Measurements from ENCODE around the gene CXCL17. TPM values are rescaled to one million over a fixed set of nuclear protein-coding genes. Genes with fewer than 3 reads are reported as not detected.
A peak's percentile ranks its signal among the peaks of the same experiment; 100 is the strongest.
"Not testable (repeated sequence)": the region's sequence is repeated elsewhere in the genome, so short reads cannot be mapped to it uniquely, and the experiment has no call there.

Gene CXCL17
- total RNA-seq, 2 donors from 2014 or later, result 6.3 to 19.2 TPM

GRCh38 chr19:42455621-42456081 is 12.9 kb upstream of the CXCL17 start:
- no peak overlapping the region for H3K4me3 ChIP-seq
- WGBS, 2 donors, result 50 to 83% methylated on average over 1 of the region's 1 CpG
- ATAC-seq (no peak), DNase-seq (no peak)
- TF ChIP-seq CTCF (IDR thresholded peaks at IDR 0.05), result no peak
- TF ChIP-seq POLR2A (IDR thresholded peaks at IDR 0.05), result no peak
- no peaks in the 10 kb centered on the region for H3K36me3 ChIP-seq (replicated peaks in 1 of 2; ENCODE audit: insufficient read depth in 1 of 2, low read depth in 2 of 2)
- H3K9me3 ChIP-seq, result no peaks in the 10 kb centered on the region
- H3K27ac ChIP-seq, result no peak overlapping the region
- intact Hi-C loops (cut with DNase I), result no loop called here
- H3K27me3 ChIP-seq, result no peaks in the 10 kb centered on the region
- H3K4me1 ChIP-seq, result peaks cover 2% of the 10 kb centered on the region

GRCh38 chr19:42455086-42455485 is 12.3 kb upstream of the CXCL17 start:
- no peak overlapping the region for H3K4me3 ChIP-seq
- ATAC-seq, result no peak
- TF ChIP-seq CTCF (IDR thresholded peaks at IDR 0.05) (no peak), POLR2A (IDR thresholded peaks at IDR 0.05) (no peak)
- 60% methylated on average over 2 of the region's 2 CpGs for WGBS, 2 donors
- no peaks in the 10 kb centered on the region for H3K36me3 ChIP-seq (replicated peaks in 1 of 2; ENCODE audit: insufficient read depth in 1 of 2, low read depth in 2 of 2)
- H3K27me3 ChIP-seq, result no peaks in the 10 kb centered on the region
- no peak overlapping the region for H3K27ac ChIP-seq
- DNase-seq, result no peak
- intact Hi-C loops (cut with DNase I), result no loop called here
- H3K9me3 ChIP-seq, result no peaks in the 10 kb centered on the region
- peaks cover 8% of the 10 kb centered on the region for H3K4me1 ChIP-seq

- H3K4me3 ChIP-seq, result no peak overlapping the region
- H3K27me3 ChIP-seq, result no peaks in the 10 kb centered on the region
- H3K4me1 ChIP-seq, result peaks cover 10% of the 10 kb centered on the region
- H3K9me3 ChIP-seq, result no peaks in the 10 kb centered on the region
- DNase-seq (no peak), ATAC-seq (no peak)
- intact Hi-C loops (cut with DNase I), result no loop called here
- no peak overlapping the region for H3K27ac ChIP-seq
- H3K36me3 ChIP-seq (replicated peaks in 1 of 2; ENCODE audit: insufficient read depth in 1 of 2, low read depth in 2 of 2), result no peaks in the 10 kb centered on the region
- 51 to 62% methylated on average over 4 of the region's 4 CpGs for WGBS, 2 donors
- TF ChIP-seq CTCF (IDR thresholded peaks at IDR 0.05) (no peak), POLR2A (IDR thresholded peaks at IDR 0.05) (no peak)
These were observed 9.8 kb upstream of the CXCL17 start for GRCh38 chr19:42452590-42452989.

- TF ChIP-seq CTCF (IDR thresholded peaks at IDR 0.05), result peak; percentile 76 to 98 (median 98)
- TF ChIP-seq POLR2A (IDR thresholded peaks at IDR 0.05), result no peak
- Histone ChIP-seq H3K4me3 (no peak overlapping the region), H3K27ac (peak overlapping the region in 3 of 4 donors; percentile 19 to 73 (median 21)), H3K4me1 (peaks cover 10% of the 10 kb centered on the region), H3K9me3 (no peaks in the 10 kb centered on the region), H3K36me3 (replicated peaks in 1 of 2; ENCODE audit: insufficient read depth in 1 of 2, low read depth in 2 of 2) (no peaks in the 10 kb centered on the region), H3K27me3 (no peaks in the 10 kb centered on the region)
- DNase-seq (peak; percentile 91 to 97 (median 96)), ATAC-seq (peak; percentile 96)
- 0 to 2% methylated on average over 3 of the region's 3 CpGs for WGBS, 2 donors
- intact Hi-C loops (cut with DNase I), result no loop called here
These were observed 7.7 kb upstream of the CXCL17 start for GRCh38 chr19:42450314-42450934.

GRCh38 chr19:42448306-42448705 is 5.6 kb upstream of the CXCL17 start:
- 63 to 64% methylated on average over 5 of the region's 5 CpGs for WGBS, 2 donors
- H3K4me1 ChIP-seq, result peaks cover 27% of the 10 kb centered on the region
- not testable (repeated sequence) for ATAC-seq; H3K36me3 ChIP-seq (replicated peaks in 1 of 2; ENCODE audit: insufficient read depth in 1 of 2, low read depth in 2 of 2); DNase-seq; H3K9me3 ChIP-seq; H3K4me3 ChIP-seq; H3K27ac ChIP-seq; H3K27me3 ChIP-seq
- intact Hi-C loops (cut with DNase I), result loop anchor here (2.0 kb wide), 1 partner anchor 80 kb away; the partner anchor contains the start of gene CEACAM1
